ENCODE data around the gene TNFAIP6.
"Not testable (repeated sequence)": the region's sequence is repeated elsewhere in the genome, so short reads cannot be mapped to it uniquely, and the experiment has no call there.

TNFAIP6 gene

GRCh38 chr2:151405376-151405775 lies 48.0 kb downstream of the TNFAIP6 start:
- no peaks in the 10 kb centered on the region for H3K9me3 ChIP-seq (ENCODE audit: control insufficient read depth, low read length)
- H3K4me3 ChIP-seq (ENCODE audit: low read length): no peak overlapping the region
- no peak overlapping the region for H3K9ac ChIP-seq (ENCODE audit: low read length)
- H3K27me3 ChIP-seq (ENCODE audit: control insufficient read depth, insufficient read depth, low read length): no peaks in the 10 kb centered on the region
- H3K36me3 ChIP-seq (ENCODE audit: control insufficient read depth, insufficient read depth, low read length): no peaks in the 10 kb centered on the region
- no peaks in the 10 kb centered on the region for H3K4me1 ChIP-seq (ENCODE audit: control insufficient read depth, insufficient read depth, low read length)

- Histone ChIP-seq H3K9ac (ENCODE audit: low read length) (no peak overlapping the region), H3K4me3 (ENCODE audit: low read length) (no peak overlapping the region), H3K27me3 (ENCODE audit: control insufficient read depth, insufficient read depth, low read length) (no peaks in the 10 kb centered on the region), H3K9me3 (ENCODE audit: control insufficient read depth, low read length) (no peaks in the 10 kb centered on the region), H3K4me1 (ENCODE audit: control insufficient read depth, insufficient read depth, low read length) (peaks cover 6% of the 10 kb centered on the region), H3K36me3 (ENCODE audit: control insufficient read depth, insufficient read depth, low read length) (no peaks in the 10 kb centered on the region)
Observed at GRCh38 chr2:151407281-151407680, 49.9 kb downstream of the TNFAIP6 start.

- no peaks in the 10 kb centered on the region for H3K27me3 ChIP-seq (ENCODE audit: control insufficient read depth, insufficient read depth, low read length)
- H3K4me1 ChIP-seq (ENCODE audit: control insufficient read depth, insufficient read depth, low read length): peaks cover 6% of the 10 kb centered on the region
- H3K9ac ChIP-seq (ENCODE audit: low read length): no peak overlapping the region
- H3K36me3 ChIP-seq (ENCODE audit: control insufficient read depth, insufficient read depth, low read length): no peaks in the 10 kb centered on the region
- H3K9me3 ChIP-seq (ENCODE audit: control insufficient read depth, low read length): no peaks in the 10 kb centered on the region
- H3K4me3 ChIP-seq (ENCODE audit: low read length): no peak overlapping the region
Observed at GRCh38 chr2:151408788-151409600, 51.6 kb downstream of the TNFAIP6 start.

GRCh38 chr2:151409601-151410484 lies 52.5 kb downstream of the TNFAIP6 start, which contains the start of gene RIF1:
Gene RIF1, plus strand, starts transcription at chr2:151409902. Its CDS starts 522 bp downstream, at chr2:151410424.
- H3K9ac ChIP-seq (ENCODE audit: low read length): peak within 1 kb of the TSS; percentile 87

GRCh38 chr2:151410485-151410834 lies 53.1 kb downstream of the TNFAIP6 start:
- Histone ChIP-seq H3K9ac (ENCODE audit: low read length) (peak overlapping the region; percentile 87), H3K9me3 (ENCODE audit: control insufficient read depth, low read length) (no peaks in the 10 kb centered on the region), H3K4me1 (ENCODE audit: control insufficient read depth, insufficient read depth, low read length) (peaks cover 6% of the 10 kb centered on the region), H3K27me3 (ENCODE audit: control insufficient read depth, insufficient read depth, low read length) (no peaks in the 10 kb centered on the region), H3K4me3 (ENCODE audit: low read length) (peak overlapping the region; percentile 91), H3K36me3 (ENCODE audit: control insufficient read depth, insufficient read depth, low read length) (no peaks in the 10 kb centered on the region)

More at GRCh38 chr2:151409601-151410484, 52.5 kb downstream of the TNFAIP6 start, which contains the start of gene RIF1:
- Histone ChIP-seq H3K27me3 (ENCODE audit: control insufficient read depth, insufficient read depth, low read length) (no peaks in the 10 kb centered on the region), H3K9me3 (ENCODE audit: control insufficient read depth, low read length) (no peaks in the 10 kb centered on the region), H3K4me1 (ENCODE audit: control insufficient read depth, insufficient read depth, low read length) (peaks cover 6% of the 10 kb centered on the region), H3K36me3 (ENCODE audit: control insufficient read depth, insufficient read depth, low read length) (no peaks in the 10 kb centered on the region), H3K4me3 (ENCODE audit: low read length) (peak within 1 kb of the TSS; percentile 91)

GRCh38 chr2:151417650-151418049 lies 60.3 kb downstream of the TNFAIP6 start:
- no peak overlapping the region for H3K4me3 ChIP-seq (ENCODE audit: low read length)
- H3K27me3 ChIP-seq (ENCODE audit: control insufficient read depth, insufficient read depth, low read length): no peaks in the 10 kb centered on the region
- H3K4me1 ChIP-seq (ENCODE audit: control insufficient read depth, insufficient read depth, low read length): no peaks in the 10 kb centered on the region
- no peak overlapping the region for H3K9ac ChIP-seq (ENCODE audit: low read length)
- no peaks in the 10 kb centered on the region for H3K36me3 ChIP-seq (ENCODE audit: control insufficient read depth, insufficient read depth, low read length)
- no peaks in the 10 kb centered on the region for H3K9me3 ChIP-seq (ENCODE audit: control insufficient read depth, low read length)

- H3K4me1 ChIP-seq (ENCODE audit: control insufficient read depth, insufficient read depth, low read length); H3K27me3 ChIP-seq (ENCODE audit: control insufficient read depth, insufficient read depth, low read length); H3K9ac ChIP-seq (ENCODE audit: low read length); H3K4me3 ChIP-seq (ENCODE audit: low read length); H3K36me3 ChIP-seq (ENCODE audit: control insufficient read depth, insufficient read depth, low read length); H3K9me3 ChIP-seq (ENCODE audit: control insufficient read depth, low read length): not testable (repeated sequence)
Observed at GRCh38 chr2:151421681-151422080, 64.3 kb downstream of the TNFAIP6 start.

GRCh38 chr2:151422917-151423439 lies 65.6 kb downstream of the TNFAIP6 start:
- Histone ChIP-seq H3K36me3 (ENCODE audit: control insufficient read depth, insufficient read depth, low read length) (no peaks in the 10 kb centered on the region), H3K9ac (ENCODE audit: low read length) (no peak overlapping the region), H3K9me3 (ENCODE audit: control insufficient read depth, low read length) (no peaks in the 10 kb centered on the region), H3K27me3 (ENCODE audit: control insufficient read depth, insufficient read depth, low read length) (no peaks in the 10 kb centered on the region), H3K4me3 (ENCODE audit: low read length) (no peak overlapping the region), H3K4me1 (ENCODE audit: control insufficient read depth, insufficient read depth, low read length) (no peaks in the 10 kb centered on the region)

GRCh38 chr2:151423760-151424159 lies 66.4 kb downstream of the TNFAIP6 start:
- Histone ChIP-seq H3K9ac (ENCODE audit: low read length) (no peak overlapping the region), H3K27me3 (ENCODE audit: control insufficient read depth, insufficient read depth, low read length) (no peaks in the 10 kb centered on the region), H3K4me1 (ENCODE audit: control insufficient read depth, insufficient read depth, low read length) (no peaks in the 10 kb centered on the region), H3K9me3 (ENCODE audit: control insufficient read depth, low read length) (no peaks in the 10 kb centered on the region), H3K36me3 (ENCODE audit: control insufficient read depth, insufficient read depth, low read length) (no peaks in the 10 kb centered on the region), H3K4me3 (ENCODE audit: low read length) (no peak overlapping the region)

Data from mucosa of stomach (tissue), 1 donor.